ENCODE results near the gene SLC32A1.

DNA sequence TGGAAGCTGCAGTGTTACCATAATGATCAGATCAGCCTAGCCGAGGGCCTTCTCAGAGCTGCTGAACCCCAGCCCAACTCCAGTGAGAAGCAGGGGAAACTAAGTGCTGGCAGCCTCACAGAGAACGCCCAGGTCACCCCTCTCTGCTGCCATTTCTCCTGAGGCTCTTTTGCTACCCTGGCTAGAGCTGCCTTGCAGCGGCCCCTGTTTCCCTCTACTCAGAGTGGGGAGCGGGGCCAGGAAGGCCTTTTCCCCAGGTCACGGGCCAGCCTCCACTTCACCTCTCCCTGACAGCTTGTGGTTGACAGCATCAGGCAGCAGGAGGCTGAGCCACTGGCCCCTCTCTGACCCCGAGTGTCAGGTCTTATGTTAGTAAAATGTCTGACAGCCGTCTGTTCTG is 46.7 kb downstream of the SLC32A1 start:
- TF ChIP-seq POLR2A (IDR thresholded peaks at IDR 0.05): no peak
- no peak for TF ChIP-seq CTCF (IDR thresholded peaks at IDR 0.05)

All from testis (tissue), 2 donors.